ENCODE results near the gene XG.
"Not testable (repeated sequence)": the region's sequence is repeated elsewhere in the genome, so short reads cannot be mapped to it uniquely, and the experiment has no call there.

XG gene

DNA sequence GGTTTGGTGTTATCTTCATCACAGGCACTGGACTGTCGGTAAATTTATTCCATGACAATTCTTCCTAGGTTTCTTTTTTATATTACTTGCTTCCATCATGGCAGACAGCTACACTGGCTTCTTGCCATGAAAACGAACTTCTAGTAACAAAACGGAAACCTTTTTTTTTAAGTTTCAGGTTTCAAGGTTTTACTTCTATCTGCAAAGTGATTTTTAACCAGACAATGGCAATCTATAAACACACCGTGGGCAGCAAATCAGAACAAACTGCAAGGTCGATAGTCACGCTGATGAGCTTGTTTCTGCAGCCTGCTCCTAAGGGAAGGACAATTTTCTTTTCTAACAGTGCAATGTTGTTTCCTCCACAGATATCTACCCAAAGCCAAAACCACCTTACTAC is 29.9 kb downstream of the XG start:
- no peak for DNase-seq

DNA sequence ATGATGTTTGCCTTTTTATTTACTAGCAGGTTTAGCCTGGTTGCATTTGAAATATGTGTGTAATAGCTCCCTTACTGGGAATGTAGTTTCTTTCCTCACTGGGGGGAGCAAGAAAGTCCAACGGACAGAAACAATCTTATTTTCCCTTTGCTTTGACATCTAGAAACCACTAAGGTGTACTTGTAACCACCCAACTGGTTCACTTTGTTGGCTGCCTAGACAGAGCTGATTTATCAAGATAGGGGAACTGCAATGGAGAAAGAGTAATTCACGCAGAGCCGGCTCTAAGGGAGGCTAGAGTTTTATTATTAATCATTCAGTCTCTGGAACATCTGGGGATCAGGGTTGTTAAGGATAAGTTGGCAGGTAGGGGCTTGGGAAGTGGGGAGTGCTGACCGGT is 30.3 kb downstream of the XG start:
- DNase-seq: no peak

DNA sequence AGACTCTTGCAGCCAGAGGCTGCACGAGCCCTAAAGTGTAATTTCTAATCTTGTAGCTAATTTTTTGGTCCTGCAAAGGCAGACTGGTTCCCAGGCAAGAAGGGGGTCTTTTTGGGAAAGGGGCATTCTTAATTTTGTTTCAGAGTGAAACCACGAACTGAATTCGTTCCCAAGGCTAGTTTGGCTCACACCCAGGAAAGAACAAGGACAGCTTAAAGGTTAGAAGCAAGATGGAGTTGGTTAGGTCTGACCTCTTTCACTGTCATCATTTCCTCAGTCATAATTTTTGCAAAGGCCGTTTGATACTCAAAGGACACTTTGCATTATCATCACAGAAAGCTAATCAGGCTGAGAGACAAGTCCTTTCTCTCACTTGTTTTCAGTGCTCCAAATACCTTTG is 30.9 kb downstream of the XG start:
- no peak for DNase-seq

GRCh38 chrX:2784026-2784425 is 32.2 kb downstream of the XG start:
- DNase-seq: no peak

DNA sequence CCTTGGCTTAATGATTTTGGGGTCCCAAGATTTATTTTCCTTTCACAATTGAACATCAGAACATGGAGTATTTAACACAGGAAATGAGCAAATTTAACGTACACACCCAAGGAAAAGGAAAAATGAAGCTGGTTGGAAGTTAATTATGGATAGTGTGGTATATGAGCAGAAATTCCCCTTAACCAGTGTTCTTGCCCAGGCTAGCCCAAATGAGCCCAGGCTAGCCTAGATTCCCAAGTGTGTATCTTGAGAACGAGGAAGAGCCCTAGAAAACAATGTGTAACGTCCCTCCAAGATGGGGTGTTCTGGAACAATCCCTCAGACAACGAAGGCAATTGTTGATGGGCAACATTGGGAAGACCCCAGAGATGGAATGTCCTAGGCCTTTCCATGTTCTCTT is 33.7 kb downstream of the XG start:
- no peak for DNase-seq

GRCh38 chrX:2788980-2789379 is 37.1 kb downstream of the XG start:
- DNase-seq: no peak

- DNase-seq: no peak
Observed at GRCh38 chrX:2789569-2789968, 37.7 kb downstream of the XG start.

DNA sequence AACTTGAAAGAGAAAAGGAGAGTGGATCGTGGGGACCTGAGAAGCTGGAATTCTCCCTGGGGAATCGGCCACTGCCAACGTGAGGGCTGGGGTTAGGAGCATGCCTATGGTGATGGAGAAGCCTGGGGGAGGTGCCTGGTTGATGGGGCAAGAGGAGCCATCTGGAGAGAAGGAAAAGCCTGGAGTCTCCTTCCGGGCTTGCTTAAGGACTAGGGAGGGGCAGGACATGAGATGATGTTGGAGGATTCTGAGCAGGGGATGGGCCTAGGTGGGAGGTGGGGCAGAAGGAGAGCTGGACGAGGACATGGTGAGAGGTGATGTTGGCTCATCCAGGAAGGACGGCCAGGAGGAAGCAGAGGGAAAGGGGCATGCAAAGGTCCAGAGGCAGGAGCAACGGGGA is 41.9 kb downstream of the XG start:
- DNase-seq: no peak

DNA sequence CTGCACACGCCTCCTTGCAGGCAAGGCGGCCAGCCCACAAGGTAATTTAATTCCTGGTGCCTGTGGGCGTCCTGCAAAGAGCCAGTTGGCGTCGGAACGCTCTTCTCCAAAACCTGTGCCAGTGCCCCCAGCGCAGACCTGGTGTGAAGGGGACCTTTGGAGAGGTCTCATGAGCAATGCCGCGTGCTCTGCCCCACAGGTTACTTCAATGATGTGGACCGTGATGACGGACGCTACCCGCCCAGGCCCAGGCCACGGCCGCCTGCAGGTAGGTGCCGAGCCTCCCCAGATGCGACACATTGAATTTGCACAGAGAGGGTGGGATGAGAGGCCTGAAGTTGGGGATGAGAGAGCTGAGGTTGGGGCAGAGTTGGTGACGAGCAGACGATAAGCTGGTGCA is 42.5 kb downstream of the XG start:
- DNase-seq: no peak

- not testable (repeated sequence) for DNase-seq
Observed at GRCh38 chrX:2796808-2797207, 45.0 kb downstream of the XG start.

- no peak for DNase-seq
Observed at GRCh38 chrX:2799369-2799768, 47.5 kb downstream of the XG start.

DNA sequence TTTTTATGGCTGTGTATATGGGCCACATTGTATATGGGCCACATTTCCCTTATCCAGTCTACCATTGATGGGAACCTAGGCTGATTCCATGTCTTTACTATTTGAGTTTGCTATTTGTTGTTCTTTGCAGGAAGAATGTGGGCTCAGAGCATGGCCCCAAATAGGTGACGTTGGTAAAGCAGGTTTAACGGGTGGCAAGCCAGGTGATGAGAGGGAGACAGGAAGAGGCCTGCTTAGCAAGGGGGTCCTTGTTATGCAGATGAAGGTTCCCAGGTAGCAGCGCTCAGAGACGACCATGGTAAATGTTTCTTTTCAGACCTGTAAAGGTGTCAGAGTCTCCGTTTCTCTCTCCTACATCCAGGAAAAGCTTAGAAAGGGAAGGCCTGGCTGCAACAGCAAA is 48.1 kb downstream of the XG start:
- not testable (repeated sequence) for DNase-seq

DNA sequence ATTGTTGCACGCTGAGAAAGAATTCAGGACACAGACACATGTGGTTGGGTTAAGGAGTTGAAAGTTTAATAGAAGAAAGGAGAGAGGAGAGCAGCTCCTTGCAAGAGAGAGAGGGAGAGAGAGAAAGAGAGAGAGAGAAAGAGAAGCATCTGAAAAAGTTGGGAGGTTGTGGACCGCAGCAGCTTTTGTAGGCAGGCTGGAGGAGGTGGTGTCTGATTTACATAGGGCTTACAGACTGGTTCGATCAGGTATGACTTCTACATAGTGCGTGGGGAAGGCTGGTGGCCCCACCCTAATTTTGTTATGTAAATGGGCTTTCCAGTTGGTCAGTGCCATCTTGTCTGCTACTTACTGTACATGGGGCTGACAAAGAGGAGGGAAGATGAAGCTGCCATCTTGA is 49.4 kb downstream of the XG start:
- no peak for DNase-seq

DNA sequence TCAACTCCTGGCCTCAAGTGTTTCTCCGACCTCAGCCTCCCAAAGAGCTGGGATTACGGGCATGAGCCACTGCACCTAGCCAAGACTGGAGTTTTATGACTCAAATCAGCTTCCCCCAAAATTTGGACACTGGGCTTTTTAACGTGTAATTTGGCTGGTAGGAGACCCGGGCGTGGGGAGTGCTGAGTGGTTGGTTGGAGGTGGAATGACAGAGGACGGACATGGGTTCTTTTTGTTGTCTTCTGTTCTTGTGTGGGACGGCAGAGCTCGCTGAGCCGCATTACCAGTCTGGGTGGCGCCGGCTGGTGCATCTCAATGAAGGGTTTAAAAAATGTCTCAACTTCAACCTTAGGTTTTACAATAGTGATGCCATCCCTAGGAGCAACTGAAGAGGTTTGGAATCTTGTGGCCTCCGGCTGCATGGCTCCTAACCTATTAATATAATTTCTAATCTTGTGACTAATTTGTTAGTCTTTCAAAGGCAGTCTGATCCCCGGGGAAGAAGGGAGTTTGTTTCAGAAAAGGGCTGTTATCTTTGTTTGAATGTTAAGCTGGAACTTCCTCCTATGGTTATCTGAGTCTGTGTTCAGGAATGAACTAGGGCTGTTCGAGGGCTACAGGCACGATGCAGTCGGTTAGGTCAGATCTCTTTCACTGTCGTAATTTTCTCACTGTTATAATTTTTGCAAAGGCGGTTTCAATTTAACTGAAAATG is 50.7 kb downstream of the XG start:
- not testable (repeated sequence) for DNase-seq

GRCh38 chrX:2803486-2803885 is 51.6 kb downstream of the XG start:
- not testable (repeated sequence) for DNase-seq

GRCh38 chrX:2804106-2804843 is 52.4 kb downstream of the XG start:
- not testable (repeated sequence) for DNase-seq

DNA sequence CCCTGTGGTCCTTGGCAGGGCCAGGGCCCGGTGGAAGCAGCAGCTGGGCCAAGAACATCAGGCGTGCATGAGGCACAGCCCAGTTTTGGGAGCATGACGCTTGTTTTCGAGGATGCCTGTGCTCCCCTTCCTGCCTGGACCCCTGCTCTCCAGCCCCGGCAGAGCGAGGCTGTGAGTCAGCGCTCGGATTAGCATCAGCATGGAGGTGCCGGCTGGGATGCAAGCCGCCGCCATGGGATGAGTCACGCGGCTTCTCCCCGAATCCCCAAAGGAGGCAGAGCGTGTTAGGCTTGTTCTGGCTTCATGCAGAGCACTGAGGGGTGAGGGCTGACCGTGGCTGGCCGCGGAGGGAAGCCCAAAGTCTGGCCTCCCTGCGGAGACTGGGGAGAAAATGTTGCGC is 53.0 kb downstream of the XG start:
- DNase-seq: not testable (repeated sequence)

DNA sequence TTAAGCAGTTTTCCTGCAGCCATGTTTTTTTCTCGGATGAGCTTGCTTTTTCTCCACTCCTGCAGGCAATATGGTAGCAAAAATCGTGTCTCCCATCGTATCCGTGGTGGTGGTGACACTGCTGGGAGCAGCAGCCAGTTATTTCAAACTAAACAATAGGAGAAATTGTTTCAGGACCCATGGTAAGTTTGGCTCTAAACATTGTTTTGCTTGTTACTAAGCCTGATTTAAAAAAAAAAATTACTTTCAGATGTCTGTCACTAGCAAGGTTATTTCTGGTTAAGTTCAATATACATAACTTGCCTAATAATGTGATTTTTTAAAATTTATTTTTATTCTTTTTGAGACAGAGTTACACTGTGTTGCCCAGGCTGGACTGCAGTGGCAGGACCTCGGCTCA is 59.4 kb downstream of the XG start:
- no peak for DNase-seq

DNA sequence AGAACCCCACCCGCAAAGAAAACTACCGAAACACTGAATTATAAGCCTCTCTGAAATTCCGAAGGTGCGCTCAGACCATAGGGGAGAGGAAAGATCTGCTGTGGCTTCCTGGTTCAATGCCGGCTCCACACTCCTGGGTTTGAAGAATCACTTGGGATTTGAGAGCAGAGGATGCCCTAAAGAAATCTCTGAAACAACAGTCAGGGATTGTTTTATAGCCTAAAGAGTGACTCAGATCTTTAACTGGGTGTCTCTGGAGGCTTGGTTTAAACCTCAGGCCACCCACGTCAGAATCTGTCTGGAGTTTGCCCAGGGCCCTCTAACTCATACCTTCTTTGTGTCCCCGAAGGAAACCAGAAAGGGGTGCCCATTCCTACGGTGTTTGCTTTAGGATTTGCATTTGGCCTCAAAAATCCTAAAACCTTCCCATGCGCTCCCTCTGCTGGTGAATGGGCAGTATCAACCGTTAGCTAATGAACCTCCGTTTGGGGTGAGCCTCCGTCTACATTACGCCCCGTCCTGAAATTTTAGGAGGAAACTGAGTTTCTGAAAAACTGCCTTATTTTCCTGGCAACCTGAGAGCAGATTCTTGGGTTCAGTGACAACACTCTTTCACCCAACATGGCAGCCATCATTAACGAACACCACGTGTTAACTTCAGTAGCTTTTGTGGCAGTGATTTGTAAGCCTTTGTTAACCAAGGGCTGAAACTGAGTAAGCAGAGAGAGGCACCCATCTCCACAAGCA is 60.5 kb downstream of the XG start:
- DNase-seq: peak; percentile 22

- no peak for DNase-seq
Observed at GRCh38 chrX:2817036-2817435, 65.2 kb downstream of the XG start.

DNA sequence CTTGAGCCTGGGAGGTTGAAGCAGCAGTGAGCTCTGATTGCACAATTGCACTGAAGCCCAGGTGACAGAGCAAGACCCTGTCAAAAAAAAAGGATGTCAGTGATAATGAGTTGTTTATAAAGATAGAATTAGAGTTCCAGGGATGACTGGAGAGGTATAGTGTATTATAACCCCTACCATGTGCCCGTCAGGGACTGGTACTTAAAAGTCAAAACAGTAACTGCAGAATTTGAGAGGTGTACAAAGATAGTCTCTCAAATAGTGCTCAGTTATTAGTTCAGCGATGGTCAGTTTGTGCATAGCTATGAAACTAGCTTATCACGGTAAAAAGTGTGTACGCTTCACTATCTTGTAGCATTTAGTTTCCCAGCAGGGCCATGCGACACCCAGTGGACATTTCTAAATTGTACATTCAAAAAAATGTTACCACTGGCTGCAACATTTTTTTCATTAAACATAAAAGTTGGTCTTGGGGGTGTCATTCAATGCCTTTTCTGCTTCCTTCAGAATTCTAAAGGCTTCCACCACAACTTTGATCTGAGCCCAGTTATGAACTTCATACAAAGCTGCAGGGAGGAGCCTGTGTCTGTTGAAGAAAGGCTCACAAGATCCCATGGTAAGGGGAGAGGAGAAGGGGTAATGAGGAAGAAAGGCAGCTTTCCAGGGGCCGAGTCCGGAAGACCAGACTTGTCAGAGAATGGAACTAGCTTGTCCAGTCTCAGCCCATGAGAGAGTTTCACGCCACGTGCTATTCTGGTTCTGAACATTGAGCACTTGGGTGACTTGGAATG is 67.7 kb downstream of the XG start:
- no peak for DNase-seq

DNA sequence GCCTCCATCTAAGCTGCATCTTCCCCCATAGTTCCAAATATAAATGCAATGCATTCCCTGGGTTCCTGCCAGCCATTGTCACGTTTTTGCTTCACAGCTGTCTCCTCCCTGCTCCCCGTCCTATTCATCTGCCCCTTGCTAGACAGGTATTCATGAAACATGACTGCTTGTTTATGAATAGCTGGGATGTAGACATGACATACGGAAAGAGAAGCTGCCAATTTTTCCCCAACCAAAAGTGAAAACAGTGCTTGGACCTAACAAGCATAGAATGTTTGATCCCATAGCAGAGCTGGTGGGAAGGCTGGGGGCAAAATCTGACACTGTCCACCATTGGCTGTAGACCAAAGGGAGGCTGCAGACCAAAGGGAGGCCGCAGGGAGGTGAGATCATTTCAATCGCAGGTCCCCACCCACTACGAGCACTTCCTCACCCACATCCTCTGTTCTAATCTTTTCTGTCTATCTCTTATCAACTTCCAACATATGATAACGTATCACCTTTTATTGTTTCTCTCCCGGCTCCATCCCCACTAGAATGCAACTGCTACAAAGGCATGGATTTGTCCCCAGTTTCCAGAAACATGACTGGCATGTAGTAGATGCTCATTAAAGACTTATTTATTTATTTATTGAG is 68.4 kb downstream of the XG start:
- DNase-seq: no peak
